ENCODE measurements around the gene ZDHHC12.

GRCh38 chr9:128675382-128675781 lies 48.5 kb downstream of the ZDHHC12 start:
- TF ChIP-seq POLR2AphosphoS5 (IDR thresholded peaks at IDR 0.05; ENCODE audit: borderline replicate concordance, low read depth, low read length), result no peak
- TF ChIP-seq EZH2 (IDR thresholded peaks at IDR 0.05), result no peak
- TF ChIP-seq FOXP2 (optimal IDR thresholded peaks at IDR 0.05; ENCODE audit: control extremely low read depth, extremely low read length, insufficient read depth), result no peak

Data from SK-N-MC (cell line).